ENCODE results near the gene SMAD4. TPM values are rescaled to one million over a fixed set of nuclear protein-coding genes. Genes with fewer than 3 reads are reported as not detected.
A peak's percentile ranks its signal among the peaks of the same experiment; 100 is the strongest.

The SMAD4 gene
- total RNA-seq, 1 experiment from 2014 or later: 96.3 TPM

DNA sequence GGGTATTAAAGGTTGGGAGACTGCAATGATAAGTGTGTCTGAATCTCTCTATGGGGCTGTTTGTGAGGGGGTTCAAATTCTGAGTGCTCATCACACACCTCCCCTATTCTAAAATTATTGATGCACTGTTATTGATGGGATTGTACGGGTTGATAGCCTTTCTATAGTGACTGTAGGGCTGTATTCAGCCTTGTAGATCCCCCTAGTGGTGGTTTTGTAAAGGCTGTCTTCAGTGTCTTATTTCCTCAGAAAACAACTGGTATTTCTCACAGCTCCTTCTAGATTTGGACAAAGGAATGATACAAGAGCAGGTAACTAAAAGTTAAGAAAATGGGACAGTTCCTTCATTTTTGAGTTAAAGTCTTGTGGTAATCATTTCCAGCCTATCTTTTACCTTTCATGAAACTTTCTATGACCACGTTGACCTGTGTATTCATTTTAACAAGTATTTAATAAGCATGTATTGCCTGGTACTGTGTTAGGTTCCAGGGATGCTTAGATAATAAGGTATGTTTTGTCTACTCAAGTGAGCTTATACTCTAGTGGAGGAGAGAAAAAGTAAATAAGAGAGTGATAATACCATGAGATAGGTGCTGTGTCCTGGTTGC lies 21.2 kb downstream of the SMAD4 start:
- DNase-seq (ENCODE audit: low read depth, low spot score): peak; percentile 38
- RAD21 ChIA-PET (ENCODE audit: low non-redundant PET in 1 of 2, low total read pairs in 2 of 2, uncharacterized antibody in 2 of 2, unreplicated experiment in 2 of 2): no interaction called here
- Histone ChIP-seq H3K36me3 (ENCODE audit: control insufficient read depth in 1 of 2, insufficient read depth in 2 of 2, low read length in 2 of 2) (peaks cover 11 to 23% of the 10 kb centered on the region in 2 experiments), H3K4me2 (ENCODE audit: low read length) (no peak overlapping the region), H2AFZ (ENCODE audit: low read depth, low read length, poor library complexity, severe bottlenecking) (no peak overlapping the region), H3K79me2 (ENCODE audit: insufficient read depth, low read length) (peaks cover 50% of the 10 kb centered on the region), H3K4me3 (replicated peaks in 1 of 2; ENCODE audit: low read depth in 1 of 2, low read length in 2 of 2) (no peak overlapping the region), H3K27ac (ENCODE audit: low read depth, low read length) (no peak overlapping the region), H3K9ac (ENCODE audit: low read length) (no peak overlapping the region), H4K20me1 (ENCODE audit: insufficient read depth) (no peaks in the 10 kb centered on the region; the same call in 1 of the 2 replicates), H3K27me3 (ENCODE audit: insufficient read depth, low read length) (no peaks in the 10 kb centered on the region), H3K9me2 (ENCODE audit: insufficient read depth) (no peaks in the 10 kb centered on the region), H3K4me1 (ENCODE audit: control insufficient read depth in 1 of 2, insufficient read depth in 2 of 2, low read length in 2 of 2) (no peaks in the 10 kb centered on the region), H3K9me3 (ENCODE audit: control insufficient read depth in 1 of 2, insufficient read depth in 1 of 2, low read depth in 1 of 2, low read length in 2 of 2) (no peaks in the 10 kb centered on the region)
- no TSS peak for BruUV-seq (replicated peaks)
- ATAC-seq: peak; percentile 98
- intact Hi-C loops (cut with micrococcal nuclease): loop anchor here (1.0 to 10.0 kb wide), 2 partner anchors 231 to 546 kb away; partner anchors contain the start of gene MRO
- POLR2A ChIA-PET: no interaction called here
- CTCF ChIA-PET: interaction anchor here (0.9 to 1.8 kb wide), 5 partner anchors 9 to 232 kb away, joined by 3 to 9 read pairs (median 3); no protein-coding TSS in a partner anchor
- TF ChIP-seq POLR2A (IDR thresholded peaks at IDR 0.05; ENCODE audit: borderline replicate concordance, extremely low read depth, insufficient read depth, insufficient read length): no peak
- TF ChIP-seq RAD21 (IDR thresholded peaks at IDR 0.05; ENCODE audit: low read depth): peak; percentile 66
- no peak for TF ChIP-seq ZNF274 (IDR thresholded peaks at IDR 0.05; ENCODE audit: low read depth, low read length)
- TF ChIP-seq, protein P1, sequence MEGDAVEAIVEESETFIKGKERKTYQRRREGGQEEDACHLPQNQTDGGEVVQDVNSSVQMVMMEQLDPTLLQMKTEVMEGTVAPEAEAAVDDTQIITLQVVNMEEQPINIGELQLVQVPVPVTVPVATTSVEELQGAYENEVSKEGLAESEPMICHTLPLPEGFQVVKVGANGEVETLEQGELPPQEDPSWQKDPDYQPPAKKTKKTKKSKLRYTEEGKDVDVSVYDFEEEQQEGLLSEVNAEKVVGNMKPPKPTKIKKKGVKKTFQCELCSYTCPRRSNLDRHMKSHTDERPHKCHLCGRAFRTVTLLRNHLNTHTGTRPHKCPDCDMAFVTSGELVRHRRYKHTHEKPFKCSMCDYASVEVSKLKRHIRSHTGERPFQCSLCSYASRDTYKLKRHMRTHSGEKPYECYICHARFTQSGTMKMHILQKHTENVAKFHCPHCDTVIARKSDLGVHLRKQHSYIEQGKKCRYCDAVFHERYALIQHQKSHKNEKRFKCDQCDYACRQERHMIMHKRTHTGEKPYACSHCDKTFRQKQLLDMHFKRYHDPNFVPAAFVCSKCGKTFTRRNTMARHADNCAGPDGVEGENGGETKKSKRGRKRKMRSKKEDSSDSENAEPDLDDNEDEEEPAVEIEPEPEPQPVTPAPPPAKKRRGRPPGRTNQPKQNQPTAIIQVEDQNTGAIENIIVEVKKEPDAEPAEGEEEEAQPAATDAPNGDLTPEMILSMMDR (IDR thresholded peaks at IDR 0.05 in 2 of 3, conservative IDR thresholded peaks at IDR 0.05 in 1 of 3; ENCODE audit: borderline replicate concordance in 1 of 3, insufficient read depth in 1 of 3, low read depth in 2 of 3, low read length in 2 of 3): peak; percentile 57 to 88 (median 78); a peak in 5 of 6 replicates

DNA sequence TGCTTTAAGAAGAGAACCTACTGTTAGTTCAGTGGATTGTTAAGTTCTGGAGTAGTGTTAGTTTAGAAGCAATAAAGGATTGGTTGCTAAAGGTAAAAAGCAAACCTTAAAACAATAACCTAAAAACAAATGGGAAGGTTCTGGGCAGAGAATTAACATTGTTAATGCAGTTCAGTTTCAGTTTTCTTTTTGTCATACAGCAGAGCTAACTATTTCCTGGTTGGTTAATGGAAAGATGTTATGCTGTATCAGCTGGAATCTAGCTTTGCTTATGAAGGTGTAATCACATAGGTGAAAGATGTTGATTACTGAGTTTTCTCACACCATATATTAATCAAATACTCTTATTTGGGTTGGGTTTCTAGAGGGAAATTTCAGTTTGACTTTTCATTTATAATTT lies 23.8 kb downstream of the SMAD4 start:
- ChIA-PET RAD21 (ENCODE audit: low non-redundant PET in 1 of 2, low total read pairs in 2 of 2, uncharacterized antibody in 2 of 2, unreplicated experiment in 2 of 2) (no interaction called here), CTCF (no interaction called here), POLR2A (no interaction called here)
- intact Hi-C loops (cut with micrococcal nuclease): loop anchor here (10.0 kb wide), 1 partner anchor 549 kb away; no protein-coding TSS in a partner anchor
- H3K79me2 ChIP-seq (ENCODE audit: insufficient read depth, low read length): peaks cover 41% of the 10 kb centered on the region
- no peaks in the 10 kb centered on the region for H3K9me2 ChIP-seq (ENCODE audit: insufficient read depth)
- H4K20me1 ChIP-seq (ENCODE audit: insufficient read depth): peaks cover 5% of the 10 kb centered on the region; the same call in 1 of the 2 replicates
- no peaks in the 10 kb centered on the region for H3K9me3 ChIP-seq (ENCODE audit: control insufficient read depth in 1 of 2, insufficient read depth in 1 of 2, low read depth in 1 of 2, low read length in 2 of 2)
- H3K4me3 ChIP-seq (replicated peaks in 1 of 2; ENCODE audit: low read depth in 1 of 2, low read length in 2 of 2): no peak overlapping the region
- H2AFZ ChIP-seq (ENCODE audit: low read depth, low read length, poor library complexity, severe bottlenecking): no peak overlapping the region
- H3K4me1 ChIP-seq (ENCODE audit: control insufficient read depth in 1 of 2, insufficient read depth in 2 of 2, low read length in 2 of 2): no peaks in the 10 kb centered on the region
- DNase-seq (ENCODE audit: low read depth, low spot score) (no peak), ATAC-seq (no peak)
- no TSS peak for BruUV-seq (replicated peaks)
- peaks cover 21 to 23% of the 10 kb centered on the region in 2 experiments; a peak in 3 of 4 replicates for H3K36me3 ChIP-seq (ENCODE audit: control insufficient read depth in 1 of 2, insufficient read depth in 2 of 2, low read length in 2 of 2)
- TF ChIP-seq SRF (IDR thresholded peaks at IDR 0.05; ENCODE audit: low read depth) (no peak), CBX3 (IDR thresholded peaks at IDR 0.05; ENCODE audit: low read depth) (no peak), CEBPB (IDR thresholded peaks at IDR 0.05; ENCODE audit: low read depth) (no peak), RAD21 (IDR thresholded peaks at IDR 0.05; ENCODE audit: low read depth) (no peak), POLR2AphosphoS5 (IDR thresholded peaks at IDR 0.05; ENCODE audit: low read depth, low read length) (no peak), SP1 (IDR thresholded peaks at IDR 0.05; ENCODE audit: low read depth) (no peak), JUND (IDR thresholded peaks at IDR 0.05) (no peak)
- H3K9ac ChIP-seq (ENCODE audit: low read length): no peak overlapping the region
- no peak overlapping the region for H3K4me2 ChIP-seq (ENCODE audit: low read length)
- H3K27me3 ChIP-seq (ENCODE audit: insufficient read depth, low read length): no peaks in the 10 kb centered on the region
- no peak overlapping the region for H3K27ac ChIP-seq (ENCODE audit: low read depth, low read length)

Data from HCT116 (cell line).